Caco-2 (cell line): ENCODE results near the gene ATF4. TPM values are rescaled to one million over a fixed set of nuclear protein-coding genes. Genes with fewer than 3 reads are reported as not detected.
A peak's percentile ranks its signal among the peaks of the same experiment; 100 is the strongest.

Experiments used
- BruUV-seq: library from RNA; stranded (reverse); fragments of 400-500 nt; replicated peaks from 2 replicates; lab custom pipeline; 2021; lab: Mats Ljungman, UMichigan
- CTCF ChIA-PET: fragments of 300-600 bp; sonication (Branson Sonifier 250); formaldehyde crosslinking; loops from one replicate; lab custom pipeline; 2022; ENCODE audit warnings: antibody characterized with exemption; lab: Charles Lee
- POLR2A ChIA-PET: fragments of 300-600 bp; sonication (Branson Sonifier 250); formaldehyde crosslinking; loops from one replicate; lab custom pipeline; 2022; ENCODE audit warnings: antibody characterized with exemption; lab: Charles Lee
- DNase-seq, 2 experiments: peaks; one replicate each; pipeline versions ENCODE4 v3.0.0 to v3.0.0-alpha.2; 2020 to 2022
- H3K27me3 ChIP-seq: replicated peaks from 2 replicates; pipeline ENCODE4 v1.6.0; 2011; ENCODE audit warnings: low read length; ENCODE audit not compliant: control insufficient read depth, insufficient read depth
- H3K36me3 ChIP-seq: 2 replicates; pipeline ENCODE4 v1.5.1; 2011; ENCODE audit warnings: low read length; ENCODE audit not compliant: control insufficient read depth, insufficient read depth
- H3K4me1 ChIP-seq: fragments of 250-450 bp; sonication (Bioruptor Pico); 2 replicates; pipeline ENCODE4 v1.5.1; 2020; ENCODE audit warnings: mild to moderate bottlenecking
- H3K4me3 ChIP-seq: 2 replicates; pipeline ENCODE4 v1.5.1; 2011; ENCODE audit warnings: low read depth, mild to moderate bottlenecking, control low read depth, low read length
- H3K9me3 ChIP-seq: fragments of 250-450 bp; sonication (Bioruptor Pico); 2 replicates; pipeline ENCODE4 v1.5.1; 2020; ENCODE audit warnings: mild to moderate bottlenecking, moderate library complexity
- H3K27ac Mint-ChIP-seq: one replicate; pipeline ENCODE4 v1.8.0; 2022; ENCODE audit warnings: mixed read lengths; ENCODE audit not compliant: unreplicated experiment
- H3K27me3 Mint-ChIP-seq: one replicate; pipeline ENCODE4 v1.8.0; 2022; ENCODE audit warnings: mixed read lengths; ENCODE audit not compliant: insufficient read depth, unreplicated experiment
- H3K36me3 Mint-ChIP-seq: one replicate; pipeline ENCODE4 v1.8.0; 2022; ENCODE audit warnings: mild to moderate bottlenecking, mixed read lengths; ENCODE audit not compliant: insufficient read depth, unreplicated experiment
- H3K4me1 Mint-ChIP-seq: one replicate; pipeline ENCODE4 v1.8.0; 2022; ENCODE audit warnings: low read depth, mixed read lengths; ENCODE audit not compliant: unreplicated experiment
- H3K4me3 Mint-ChIP-seq: one replicate; pipeline ENCODE4 v1.8.0; 2022; ENCODE audit warnings: mild to moderate bottlenecking, moderate library complexity, mixed read lengths; ENCODE audit not compliant: unreplicated experiment
- H3K9me3 Mint-ChIP-seq: one replicate; pipeline ENCODE4 v1.8.0; 2022; ENCODE audit warnings: mixed read lengths; ENCODE audit not compliant: unreplicated experiment
- CTCF ChIP-seq, 2 experiments: fragments of 200-600 bp in 1 of 2; IDR thresholded peaks; 1 replicate in 1 of 2; 2 replicates in 1 of 2; pipeline versions ENCODE4 v1.5.1 to v1.8.0; 2011 to 2022; ENCODE audit warnings: antibody characterized with exemption in 1 of 2, control low read depth in 1 of 2, inconsistent platforms in 1 of 2, low read depth in 1 of 2, low read length in 1 of 2, mild to moderate bottlenecking in 1 of 2, moderate library complexity in 1 of 2; ENCODE audit not compliant: insufficient read depth in 1 of 2, severe bottlenecking in 1 of 2, unreplicated experiment in 1 of 2
- intact Hi-C: fragments of 100-400 bp; cut with micrococcal nuclease; formaldehyde crosslinking; loops from one replicate; pipeline ENCODE4 v1.10.0; 2022; ENCODE audit not compliant: unreplicated experiment
- total RNA-seq: library from RNA; stranded (reverse); gene quantifications from 2 replicates; pipeline ENCODE4 v1.2.3, GENCODE V29; 2022

ATF4 gene
- total RNA-seq, 1 experiment from 2014 or later = 647 TPM

- Histone ChIP-seq H3K4me3 (no peak overlapping the region), H3K27me3 (no peaks in the 10 kb centered on the region), H3K4me1 (peaks cover 6% of the 10 kb centered on the region; the same call in 1 of the 2 replicates), H3K9me3 (no peaks in the 10 kb centered on the region), H3K36me3 (no peaks in the 10 kb centered on the region)
- Mint-ChIP-seq H3K27ac (no peak overlapping the region), H3K27me3 (no peaks in the 10 kb centered on the region), H3K4me3 (no peak overlapping the region), H3K36me3 (peaks cover 8% of the 10 kb centered on the region), H3K4me1 (peaks cover 30% of the 10 kb centered on the region), H3K9me3 (no peaks in the 10 kb centered on the region)
- POLR2A ChIA-PET = no interaction called here
- peak; percentile 48 to 55 for TF ChIP-seq CTCF (IDR thresholded peaks at IDR 0.05; ENCODE audit: insufficient read depth in 1 of 2, low read depth in 1 of 2, low read length in 1 of 2, severe bottlenecking in 1 of 2, unreplicated experiment in 1 of 2)
- CTCF ChIA-PET = interaction anchor here (0.5 to 1.5 kb wide), 12 partner anchors 9 to 97 kb away, joined by 3 to 11 read pairs (median 3); partner anchors contain the start of gene ATF4
- DNase-seq = peak in 1 of 2 experiments; percentile 55
- intact Hi-C loops = no loop called here
- BruUV-seq = no TSS peak
These were observed 24.1 kb upstream of the ATF4 start for GRCh38 chr22:39496131-39496838.

- H3K27me3 Mint-ChIP-seq = no peaks in the 10 kb centered on the region
- peaks cover 16% of the 10 kb centered on the region for H3K36me3 Mint-ChIP-seq
- Histone ChIP-seq H3K27me3 (no peaks in the 10 kb centered on the region), H3K9me3 (no peaks in the 10 kb centered on the region), H3K4me3 (no peak overlapping the region), H3K4me1 (peaks cover 6% of the 10 kb centered on the region; the same call in 1 of the 2 replicates), H3K36me3 (no peaks in the 10 kb centered on the region)
- no peak overlapping the region for H3K27ac Mint-ChIP-seq
- intact Hi-C loops = no loop called here
- no peak for DNase-seq
- ChIA-PET CTCF (interaction anchor here (0.7 to 2.2 kb wide), 3 partner anchors 23 to 455 kb away, joined by 3 to 6 read pairs (median 4); partner anchors contain the start of gene ATF4), POLR2A (interaction anchor here (0.7 kb wide), 1 partner anchor 27 kb away, joined by 11 read pairs; no protein-coding TSS in a partner anchor)
- H3K9me3 Mint-ChIP-seq = no peaks in the 10 kb centered on the region
- H3K4me3 Mint-ChIP-seq = no peak overlapping the region
- peaks cover 35% of the 10 kb centered on the region for H3K4me1 Mint-ChIP-seq
- no peak for TF ChIP-seq CTCF (IDR thresholded peaks at IDR 0.05; ENCODE audit: insufficient read depth in 1 of 2, low read depth in 1 of 2, low read length in 1 of 2, severe bottlenecking in 1 of 2, unreplicated experiment in 1 of 2)
- BruUV-seq = no TSS peak
These were observed 22.9 kb upstream of the ATF4 start for GRCh38 chr22:39497429-39497828.

- ChIA-PET CTCF (interaction anchor here (2.2 kb wide), 1 partner anchor 22 kb away, joined by 6 read pairs; the partner anchor contains the start of gene ATF4), POLR2A (interaction anchor here (0.6 to 0.7 kb wide), 2 partner anchors 26 to 92 kb away, joined by 11 to 15 read pairs; no protein-coding TSS in a partner anchor)
- H3K9me3 ChIP-seq = no peaks in the 10 kb centered on the region
- Mint-ChIP-seq H3K4me1 (peaks cover 33% of the 10 kb centered on the region), H3K4me3 (no peak overlapping the region), H3K9me3 (no peaks in the 10 kb centered on the region), H3K27me3 (no peaks in the 10 kb centered on the region), H3K36me3 (peaks cover 22% of the 10 kb centered on the region), H3K27ac (no peak overlapping the region)
- H3K4me1 ChIP-seq = peaks cover 9% of the 10 kb centered on the region
- intact Hi-C loops = no loop called here
- BruUV-seq = no TSS peak
- H3K36me3 ChIP-seq = no peaks in the 10 kb centered on the region
- no peaks in the 10 kb centered on the region for H3K27me3 ChIP-seq
- TF ChIP-seq CTCF (IDR thresholded peaks at IDR 0.05; ENCODE audit: insufficient read depth in 1 of 2, low read depth in 1 of 2, low read length in 1 of 2, severe bottlenecking in 1 of 2, unreplicated experiment in 1 of 2) = no peak
- no peak for DNase-seq
- H3K4me3 ChIP-seq = no peak overlapping the region
These were observed 22.0 kb upstream of the ATF4 start for GRCh38 chr22:39498368-39498767.
